ENCODE measurements around the gene BPIFB1.

Gene BPIFB1

GRCh38 chr20:33282991-33283555, at the start of gene BPIFB1:
BPIFB1 (plus strand) TSS chr20:33283214; CDS start chr20:33286074, 2,860 bp downstream.
- no peak for TF ChIP-seq HDGF (IDR thresholded peaks at IDR 0.05; ENCODE audit: borderline replicate concordance)
- no peak for TF ChIP-seq ARNT (IDR thresholded peaks at IDR 0.05)

GRCh38 chr20:33234050-33234449, 49.0 kb upstream of the BPIFB1 start:
- DNase-seq (ENCODE audit: extremely low spot score) = no peak
- ChIA-PET POLR2A (no interaction called here), CTCF (no interaction called here)
- no peak for TF ChIP-seq BHLHE40 (IDR thresholded peaks at IDR 0.05; ENCODE audit: borderline replicate concordance)
- TF ChIP-seq SP1 (IDR thresholded peaks at IDR 0.05) = no peak
- no peak for TF ChIP-seq FOXM1 (IDR thresholded peaks at IDR 0.05; ENCODE audit: borderline replicate concordance)
- no peak for TF ChIP-seq CTBP1 (IDR thresholded peaks at IDR 0.05; ENCODE audit: borderline replicate concordance)
- TF ChIP-seq LEF1 (IDR thresholded peaks at IDR 0.05; ENCODE audit: borderline replicate concordance) = no peak
- TF ChIP-seq FOXA1 (IDR thresholded peaks at IDR 0.05) = no peak
- no peak for TF ChIP-seq ARNT (IDR thresholded peaks at IDR 0.05)
- TF ChIP-seq FOXK2 (IDR thresholded peaks at IDR 0.05) = no peak
- TF ChIP-seq ZNF384 (IDR thresholded peaks at IDR 0.05) = no peak
- no peak for TF ChIP-seq TARDBP (IDR thresholded peaks at IDR 0.05)
- TF ChIP-seq ELF4 (IDR thresholded peaks at IDR 0.05) = no peak
- no peak for TF ChIP-seq L3MBTL2 (conservative IDR thresholded peaks at IDR 0.05)
- TF ChIP-seq HDGF (IDR thresholded peaks at IDR 0.05; ENCODE audit: borderline replicate concordance) = no peak
- TF ChIP-seq PKNOX1 (IDR thresholded peaks at IDR 0.05) = no peak
- TF ChIP-seq SUZ12 (IDR thresholded peaks at IDR 0.05) = no peak
- no peak for TF ChIP-seq NFRKB (IDR thresholded peaks at IDR 0.05)

More at GRCh38 chr20:33282991-33283555, at the start of gene BPIFB1:
- DNase-seq (ENCODE audit: extremely low spot score) = no peak
- ChIA-PET CTCF (no interaction called here), POLR2A (no interaction called here)

- DNase-seq (ENCODE audit: extremely low spot score) = no peak
- ChIA-PET CTCF (no interaction called here), POLR2A (no interaction called here)
- no peak for TF ChIP-seq FOXM1 (IDR thresholded peaks at IDR 0.05; ENCODE audit: borderline replicate concordance)
- TF ChIP-seq ELF4 (IDR thresholded peaks at IDR 0.05) = no peak
- no peak for TF ChIP-seq BHLHE40 (IDR thresholded peaks at IDR 0.05; ENCODE audit: borderline replicate concordance)
- no peak for TF ChIP-seq SP1 (IDR thresholded peaks at IDR 0.05)
- no peak for TF ChIP-seq ZNF384 (IDR thresholded peaks at IDR 0.05)
- no peak for TF ChIP-seq FOXK2 (IDR thresholded peaks at IDR 0.05)
- TF ChIP-seq HDGF (IDR thresholded peaks at IDR 0.05; ENCODE audit: borderline replicate concordance) = no peak
- no peak for TF ChIP-seq ARNT (IDR thresholded peaks at IDR 0.05)
- no peak for TF ChIP-seq SUZ12 (IDR thresholded peaks at IDR 0.05)
- TF ChIP-seq TARDBP (IDR thresholded peaks at IDR 0.05) = no peak
- TF ChIP-seq L3MBTL2 (conservative IDR thresholded peaks at IDR 0.05) = no peak
- no peak for TF ChIP-seq LEF1 (IDR thresholded peaks at IDR 0.05; ENCODE audit: borderline replicate concordance)
- no peak for TF ChIP-seq CTBP1 (IDR thresholded peaks at IDR 0.05; ENCODE audit: borderline replicate concordance)
- TF ChIP-seq FOXA1 (IDR thresholded peaks at IDR 0.05) = no peak
- TF ChIP-seq NFRKB (IDR thresholded peaks at IDR 0.05) = no peak
- TF ChIP-seq PKNOX1 (IDR thresholded peaks at IDR 0.05) = no peak
These were observed 47.3 kb upstream of the BPIFB1 start, which contains the start of gene BPIFA1 for GRCh38 chr20:33235696-33236095. BPIFA1 (plus strand) TSS chr20:33235996; CDS start chr20:33237712, 1,716 bp downstream.

GRCh38 chr20:33236351-33236750, 46.7 kb upstream of the BPIFB1 start:
- TF ChIP-seq FOXM1 (IDR thresholded peaks at IDR 0.05; ENCODE audit: borderline replicate concordance) (no peak), TARDBP (IDR thresholded peaks at IDR 0.05) (no peak)
- POLR2A ChIA-PET = no interaction called here
- CTCF ChIA-PET = no interaction called here

GRCh38 chr20:33237989-33238388, 45.0 kb upstream of the BPIFB1 start:
- TF ChIP-seq ARNT (IDR thresholded peaks at IDR 0.05) (no peak), ZNF384 (IDR thresholded peaks at IDR 0.05) (no peak), ELF4 (IDR thresholded peaks at IDR 0.05) (no peak), TARDBP (IDR thresholded peaks at IDR 0.05) (no peak), NFRKB (IDR thresholded peaks at IDR 0.05) (no peak), PKNOX1 (IDR thresholded peaks at IDR 0.05) (no peak), LEF1 (IDR thresholded peaks at IDR 0.05; ENCODE audit: borderline replicate concordance) (no peak), FOXK2 (IDR thresholded peaks at IDR 0.05) (no peak), SUZ12 (IDR thresholded peaks at IDR 0.05) (no peak), CTBP1 (IDR thresholded peaks at IDR 0.05; ENCODE audit: borderline replicate concordance) (no peak), BHLHE40 (IDR thresholded peaks at IDR 0.05; ENCODE audit: borderline replicate concordance) (no peak), SP1 (IDR thresholded peaks at IDR 0.05) (no peak), FOXM1 (IDR thresholded peaks at IDR 0.05; ENCODE audit: borderline replicate concordance) (no peak)
- ChIA-PET POLR2A (no interaction called here), CTCF (interaction anchor here (0.6 kb wide), 1 partner anchor 1230 kb away, joined by 3 read pairs; no protein-coding TSS in a partner anchor)
- DNase-seq (ENCODE audit: extremely low spot score) = no peak

More at GRCh38 chr20:33236351-33236750, 46.7 kb upstream of the BPIFB1 start:
- no peak for DNase-seq (ENCODE audit: extremely low spot score)

GRCh38 chr20:33239418-33239817, 43.6 kb upstream of the BPIFB1 start:
- CTCF ChIA-PET = no interaction called here
- DNase-seq (ENCODE audit: extremely low spot score) = no peak
- POLR2A ChIA-PET = no interaction called here
- TF ChIP-seq PKNOX1 (IDR thresholded peaks at IDR 0.05) (no peak), HDGF (IDR thresholded peaks at IDR 0.05; ENCODE audit: borderline replicate concordance) (no peak), ARNT (IDR thresholded peaks at IDR 0.05) (no peak), SP1 (IDR thresholded peaks at IDR 0.05) (no peak), ZNF384 (IDR thresholded peaks at IDR 0.05) (no peak), FOXM1 (IDR thresholded peaks at IDR 0.05; ENCODE audit: borderline replicate concordance) (no peak), SUZ12 (IDR thresholded peaks at IDR 0.05) (no peak), TARDBP (IDR thresholded peaks at IDR 0.05) (no peak), FOXA1 (IDR thresholded peaks at IDR 0.05) (no peak), BHLHE40 (IDR thresholded peaks at IDR 0.05; ENCODE audit: borderline replicate concordance) (no peak), L3MBTL2 (conservative IDR thresholded peaks at IDR 0.05) (no peak), NFRKB (IDR thresholded peaks at IDR 0.05) (no peak), FOXK2 (IDR thresholded peaks at IDR 0.05) (no peak), ELF4 (IDR thresholded peaks at IDR 0.05) (no peak), LEF1 (IDR thresholded peaks at IDR 0.05; ENCODE audit: borderline replicate concordance) (no peak), CTBP1 (IDR thresholded peaks at IDR 0.05; ENCODE audit: borderline replicate concordance) (no peak)

Measured in HEK293T (cell line).